ENCODE data around the gene DHFR. TPM values are rescaled to one million over a fixed set of nuclear protein-coding genes. Genes with fewer than 3 reads are reported as not detected.
"Not testable (repeated sequence)": the region's sequence is repeated elsewhere in the genome, so short reads cannot be mapped to it uniquely, and the experiment has no call there.

The DHFR gene
- total RNA-seq, 1 experiment from 2014 or later, result 34.5 TPM

GRCh38 chr5:80597500-80597899 lies 57.3 kb downstream of the DHFR start:
- DNase-seq (ENCODE audit: low spot score), result no peak

DNA sequence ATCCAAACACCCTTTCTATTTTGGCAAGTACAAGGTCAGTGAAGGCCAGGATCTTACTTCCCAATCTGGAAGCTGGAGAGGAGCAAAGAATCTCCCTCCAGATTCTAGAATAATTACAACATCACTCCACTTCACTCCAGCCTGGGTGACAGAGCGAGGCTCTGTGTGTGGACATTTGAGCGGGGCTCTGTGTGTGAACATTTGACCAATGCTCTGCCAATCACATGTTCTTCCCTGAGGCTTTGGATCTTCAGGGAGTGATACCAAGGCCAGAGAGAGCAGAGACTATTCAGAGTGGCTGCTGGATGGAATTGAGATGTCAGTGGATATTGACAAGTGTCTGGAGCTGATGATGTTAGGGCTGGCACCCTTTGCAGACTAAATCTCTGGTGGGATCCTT lies 60.0 kb downstream of the DHFR start:
- DNase-seq (ENCODE audit: low spot score), result no peak

GRCh38 chr5:80592761-80593160 lies 62.0 kb downstream of the DHFR start:
- DNase-seq (ENCODE audit: low spot score), result no peak

GRCh38 chr5:80592105-80592504 lies 62.7 kb downstream of the DHFR start:
- no peak for DNase-seq (ENCODE audit: low spot score)

- no peak for DNase-seq (ENCODE audit: low spot score)
Observed at GRCh38 chr5:80591352-80591751, 63.4 kb downstream of the DHFR start.

- DNase-seq (ENCODE audit: low spot score), result no peak
Observed at GRCh38 chr5:80590766-80591165, 64.0 kb downstream of the DHFR start.

- no peak for DNase-seq (ENCODE audit: low spot score)
Observed at GRCh38 chr5:80588858-80589540, 65.8 kb downstream of the DHFR start.

DNA sequence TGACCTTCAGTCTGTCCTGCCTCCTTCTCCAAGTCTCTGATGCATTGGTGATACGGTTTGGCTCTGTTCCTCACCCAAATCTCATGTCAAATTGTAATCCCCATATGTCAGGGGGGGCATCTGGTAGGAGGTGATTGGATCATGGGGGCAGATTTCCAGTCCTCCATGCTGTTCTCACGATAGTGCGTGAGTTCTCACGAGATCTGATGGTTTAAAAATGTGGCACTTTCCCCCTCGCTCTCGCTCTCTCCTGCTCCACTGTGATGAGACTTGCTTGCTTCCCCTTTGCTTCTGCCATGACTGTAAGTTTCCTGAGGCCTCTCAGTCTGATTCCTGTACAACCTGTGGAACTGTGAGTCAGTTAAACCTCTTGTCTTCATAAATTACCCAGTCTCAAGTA lies 70.0 kb downstream of the DHFR start:
- no peak for DNase-seq (ENCODE audit: low spot score)

GRCh38 chr5:80580291-80580690 lies 74.5 kb downstream of the DHFR start:
- DNase-seq (ENCODE audit: low spot score), result not testable (repeated sequence)

DNA sequence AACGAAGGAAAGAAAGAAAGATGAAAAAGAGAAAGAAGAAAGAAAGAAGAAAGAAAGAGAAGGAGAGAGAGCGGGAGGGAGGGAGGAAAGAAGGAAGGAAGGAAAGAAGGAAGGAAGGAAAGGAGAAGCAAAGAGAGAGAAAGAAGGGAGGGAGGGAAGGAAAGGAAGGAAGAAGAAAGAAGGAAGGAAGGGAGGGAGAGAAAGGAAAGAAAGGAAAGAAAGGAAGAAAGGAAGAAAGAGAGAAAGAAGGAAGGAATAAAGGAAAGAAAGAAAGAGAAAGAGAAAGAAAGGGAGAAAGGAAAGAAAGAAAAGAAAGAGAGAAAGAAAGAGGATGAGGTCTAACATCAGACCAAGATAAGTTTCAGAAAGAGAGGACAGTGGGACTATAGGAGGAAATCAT lies 75.7 kb downstream of the DHFR start:
- DNase-seq (ENCODE audit: low spot score), result no peak

GRCh38 chr5:80577707-80578106 lies 77.1 kb downstream of the DHFR start:
- DNase-seq (ENCODE audit: low spot score), result no peak

- DNase-seq (ENCODE audit: low spot score), result no peak
Observed at GRCh38 chr5:80576383-80576782, 78.4 kb downstream of the DHFR start.

Small RNA genes within 50 kb of the gene (small RNA-seq; reads per million reads assigned to genes)
- gene DBIP2 (not detected), gene MTRNR2L2 (not detected)

Other genes with a start within 250 kb of the DHFR start
- 4.5 and 4.9 TPM in 2 replicates for gene ZFYVE16, start 246.9 kb downstream of the DHFR start, total RNA-seq (2014; rRNA removed; shearing (Covaris generic))
- 1.5 and 1.6 TPM in 2 replicates for gene FAM151B, start 166.9 kb downstream of the DHFR start, total RNA-seq (2014; rRNA removed; shearing (Covaris generic))
- gene ANKRD34B, start 84.7 kb downstream of the DHFR start, total RNA-seq (2014; rRNA removed; shearing (Covaris generic)), result not detected in 2 replicates
- gene MSH3, start 331 bp downstream of the DHFR start, total RNA-seq (2014; rRNA removed; shearing (Covaris generic)), result 7.1 and 7.4 TPM in 2 replicates